AG04450 (cell line): ENCODE results near the gene ANXA2R. TPM values are rescaled to one million over a fixed set of nuclear protein-coding genes. Genes with fewer than 3 reads are reported as not detected.
A peak's percentile ranks its signal among the peaks of the same experiment; 100 is the strongest.

Experiments
- CTCF ChIA-PET: fragments of 300-600, 350-600 bp; formaldehyde crosslinking; extraction: SDS; loops from one replicate; lab custom pipeline; 2022; ENCODE audit warnings: antibody characterized with exemption, inconsistent platforms; lab: Charles Lee
- POLR2A ChIA-PET: fragments of 350-600 bp; formaldehyde crosslinking; extraction: SDS; loops from one replicate; lab custom pipeline; 2021; ENCODE audit warnings: antibody characterized with exemption, inconsistent platforms; lab: Yijun Ruan, JAX
- DNase-seq: peaks from one replicate; pipeline ENCODE4 v3.0.0-alpha.2; 2011; ENCODE audit warnings: low read depth, low spot score
- H3K27ac ChIP-seq: one replicate; pipeline ENCODE4 v1.5.1; 2012; ENCODE audit warnings: low read depth, low read length, control low read depth
- H3K27me3 ChIP-seq: one replicate; pipeline ENCODE4 v1.6.0; 2012; ENCODE audit warnings: low read length; ENCODE audit not compliant: control insufficient read depth, insufficient read depth
- H3K4me3 ChIP-seq: 2 replicates; pipeline ENCODE4 v1.5.1; 2011; ENCODE audit warnings: mild to moderate bottlenecking, low read depth, low read length, control low read depth
- H3K9me3 ChIP-seq: 2 replicates; pipeline ENCODE4 v1.5.1; 2012; ENCODE audit warnings: low read length; ENCODE audit not compliant: control insufficient read depth, insufficient read depth
- polyA plus RNA-seq: library from polyadenylated mRNA; depleted of rRNA; stranded (reverse); fragments of >200 nt; gene quantifications from 2 replicates; pipeline ENCODE4 v1.2.3, GENCODE V29; 2011
- TF ChIP-seq, protein P1 (sequence below): IDR thresholded peaks from 2 replicates; pipeline ENCODE4 v1.5.1; 2011; ENCODE audit warnings: low read depth, low read length, control low read depth, inconsistent platforms

Gene ANXA2R
- polyA plus RNA-seq, 1 experiment: 3.7 TPM

GRCh38 chr5:43042626-43043399 is 2.7 kb upstream of the ANXA2R start:
- Histone ChIP-seq H3K4me3 (peak overlapping the region; percentile 83), H3K27ac (peak overlapping the region; percentile 98), H3K9me3 (no peaks in the 10 kb centered on the region; the same call in 1 of the 2 replicates), H3K27me3 (no peaks in the 10 kb centered on the region)
- POLR2A ChIA-PET: interaction anchor here (0.8 to 2.6 kb wide), 7 partner anchors 22 to 134 kb away, joined by 3 to 20 read pairs (median 8); partner anchors contain the start of gene ZNF131
- TF ChIP-seq, protein P1, sequence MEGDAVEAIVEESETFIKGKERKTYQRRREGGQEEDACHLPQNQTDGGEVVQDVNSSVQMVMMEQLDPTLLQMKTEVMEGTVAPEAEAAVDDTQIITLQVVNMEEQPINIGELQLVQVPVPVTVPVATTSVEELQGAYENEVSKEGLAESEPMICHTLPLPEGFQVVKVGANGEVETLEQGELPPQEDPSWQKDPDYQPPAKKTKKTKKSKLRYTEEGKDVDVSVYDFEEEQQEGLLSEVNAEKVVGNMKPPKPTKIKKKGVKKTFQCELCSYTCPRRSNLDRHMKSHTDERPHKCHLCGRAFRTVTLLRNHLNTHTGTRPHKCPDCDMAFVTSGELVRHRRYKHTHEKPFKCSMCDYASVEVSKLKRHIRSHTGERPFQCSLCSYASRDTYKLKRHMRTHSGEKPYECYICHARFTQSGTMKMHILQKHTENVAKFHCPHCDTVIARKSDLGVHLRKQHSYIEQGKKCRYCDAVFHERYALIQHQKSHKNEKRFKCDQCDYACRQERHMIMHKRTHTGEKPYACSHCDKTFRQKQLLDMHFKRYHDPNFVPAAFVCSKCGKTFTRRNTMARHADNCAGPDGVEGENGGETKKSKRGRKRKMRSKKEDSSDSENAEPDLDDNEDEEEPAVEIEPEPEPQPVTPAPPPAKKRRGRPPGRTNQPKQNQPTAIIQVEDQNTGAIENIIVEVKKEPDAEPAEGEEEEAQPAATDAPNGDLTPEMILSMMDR: peak; percentile 27
- CTCF ChIA-PET: interaction anchor here (1.4 to 2.8 kb wide), 5 partner anchors 18 to 133 kb away, joined by 4 to 37 read pairs (median 5); no protein-coding TSS in a partner anchor
- no peak for DNase-seq

DNA sequence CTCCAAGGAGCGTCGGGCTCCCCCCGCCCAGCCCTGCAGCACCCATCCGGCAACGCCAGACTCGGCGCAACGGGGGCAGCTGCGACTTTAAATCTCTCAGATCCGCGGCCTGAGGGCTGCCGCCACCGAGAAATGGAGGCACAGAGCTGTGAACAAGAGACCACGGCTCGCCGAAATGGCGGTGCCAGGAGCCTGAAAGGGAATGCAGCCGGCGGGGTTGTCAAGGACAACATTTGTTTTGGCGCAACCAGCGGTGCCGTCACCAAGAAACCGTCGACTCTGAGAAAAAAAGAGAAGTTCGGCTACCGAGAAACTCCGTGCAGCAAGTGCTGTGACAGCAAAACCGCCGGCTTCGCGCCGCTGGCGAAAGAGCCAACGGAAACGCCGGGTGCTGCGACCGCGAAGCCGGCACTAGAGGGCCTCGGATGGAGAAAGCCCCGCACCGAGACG is 2.1 kb upstream of the ANXA2R start:
- H3K9me3 ChIP-seq: no peaks in the 10 kb centered on the region; the same call in 1 of the 2 replicates
- CTCF ChIA-PET: interaction anchor here (1.4 to 6.4 kb wide), 10 partner anchors 19 to 133 kb away, joined by 4 to 48 read pairs (median 10); no protein-coding TSS in a partner anchor
- POLR2A ChIA-PET: interaction anchor here (0.8 to 2.6 kb wide), 9 partner anchors 23 to 134 kb away, joined by 3 to 20 read pairs (median 9); partner anchors contain the start of gene ZNF131
- TF ChIP-seq, protein P1: peak; percentile 33; the same call in 1 of the 2 replicates
- H3K4me3 ChIP-seq: peak overlapping the region; percentile 83
- no peaks in the 10 kb centered on the region for H3K27me3 ChIP-seq
- peak overlapping the region; percentile 98 for H3K27ac ChIP-seq
- no peak for DNase-seq

GRCh38 chr5:43041669-43042175 is 1.6 kb upstream of the ANXA2R start:
- CTCF ChIA-PET: interaction anchor here (0.6 to 6.4 kb wide), 13 partner anchors 14 to 442 kb away, joined by 3 to 48 read pairs (median 9); partner anchors contain the start of gene TMEM267
- POLR2A ChIA-PET: interaction anchor here (0.6 to 2.6 kb wide), 9 partner anchors 23 to 133 kb away, joined by 5 to 20 read pairs (median 9); partner anchors contain the start of gene ZNF131
- peak overlapping the region; percentile 83 for H3K4me3 ChIP-seq
- peak overlapping the region; percentile 98 for H3K27ac ChIP-seq
- TF ChIP-seq, protein P1: no peak
- no peaks in the 10 kb centered on the region; the same call in 1 of the 2 replicates for H3K9me3 ChIP-seq
- no peaks in the 10 kb centered on the region for H3K27me3 ChIP-seq
- DNase-seq: peak; percentile 76

DNA sequence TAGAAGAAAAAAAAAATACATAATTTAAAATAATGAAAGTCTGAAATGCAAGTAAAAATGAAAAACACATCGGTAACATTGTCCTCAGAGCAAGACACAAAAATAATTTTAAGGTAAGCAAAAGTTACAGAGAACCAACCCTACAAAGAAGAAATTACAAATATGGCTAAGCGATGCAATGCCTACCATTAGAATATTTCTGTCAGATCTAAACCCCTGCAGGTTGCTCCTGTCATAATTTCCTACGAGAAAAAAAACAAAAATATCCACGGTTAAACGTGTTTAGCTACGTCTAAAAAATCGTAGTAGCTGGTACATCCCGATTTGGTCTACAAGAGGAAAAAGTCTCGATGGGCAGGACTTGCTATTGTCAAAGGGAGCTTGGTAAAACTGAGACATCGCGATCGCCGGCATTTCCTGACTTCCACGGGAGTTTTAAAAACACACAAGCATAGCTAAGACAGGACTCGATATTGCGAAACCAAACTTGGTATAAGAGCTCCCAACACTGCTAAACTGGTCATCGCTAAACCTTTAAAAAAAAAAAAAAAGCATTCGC is 1.1 kb upstream of the ANXA2R start:
- TF ChIP-seq, protein P1: peak; percentile 22; the same call in 1 of the 2 replicates
- ChIA-PET CTCF (interaction anchor here (0.6 to 6.4 kb wide), 15 partner anchors 10 to 443 kb away, joined by 3 to 48 read pairs (median 7); partner anchors contain the start of gene TMEM267), POLR2A (interaction anchor here (0.6 to 2.6 kb wide), 8 partner anchors 22 to 133 kb away, joined by 5 to 20 read pairs (median 9); partner anchors contain the start of gene ZNF131)
- Histone ChIP-seq H3K4me3 (peak overlapping the region; percentile 83), H3K9me3 (no peaks in the 10 kb centered on the region; the same call in 1 of the 2 replicates), H3K27ac (peak overlapping the region; percentile 98), H3K27me3 (no peaks in the 10 kb centered on the region)
- DNase-seq: no peak
